ENCODE results near the gene BTF3L4. TPM values are rescaled to one million over a fixed set of nuclear protein-coding genes. Genes with fewer than 3 reads are reported as not detected.
"Not testable (repeated sequence)": the region's sequence is repeated elsewhere in the genome, so short reads cannot be mapped to it uniquely, and the experiment has no call there.

BTF3L4 gene
- total RNA-seq, result 36.0 TPM
- polyA plus RNA-seq, result 10 to 100 TPM; 67.3 to 92.9 (median 75.3) TPM

DNA sequence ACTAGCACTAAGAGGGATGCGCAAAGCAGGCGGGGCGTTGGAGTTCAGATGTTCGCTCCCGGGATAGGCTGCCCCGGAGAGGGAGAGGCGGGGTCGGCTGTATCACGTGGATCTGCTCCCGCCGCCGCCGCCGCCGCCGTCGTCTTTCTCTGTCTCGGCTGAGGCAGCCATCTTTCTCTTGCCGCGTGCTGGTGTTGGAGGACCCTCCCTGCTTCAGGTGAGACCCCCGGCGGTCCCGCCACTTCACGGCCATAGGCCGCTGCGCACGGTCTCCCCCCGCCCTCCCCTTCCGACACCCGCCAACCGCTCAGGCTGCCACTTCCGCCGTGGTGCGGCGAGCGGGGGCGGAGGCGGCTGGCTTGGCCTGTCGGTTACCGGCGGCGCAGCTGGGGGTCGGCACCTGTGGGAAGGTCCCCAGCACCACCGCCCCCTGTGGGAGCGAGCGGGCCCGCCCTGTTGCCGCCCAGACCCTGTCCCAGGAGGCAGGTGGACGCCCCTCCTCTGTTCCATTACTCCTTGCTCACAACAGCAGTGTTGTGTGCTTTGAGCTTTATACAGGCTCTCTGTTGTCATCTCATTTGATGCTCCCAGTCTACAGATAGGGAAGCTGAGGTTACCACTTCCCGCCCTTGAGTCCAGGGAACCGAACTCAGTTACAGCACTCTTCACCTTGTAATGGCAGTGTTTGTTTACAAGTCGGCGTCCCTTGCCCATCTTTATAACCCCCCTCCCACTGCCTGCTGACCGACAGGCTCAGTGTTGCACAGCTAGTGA, at the start of gene BTF3L4:
BTF3L4 (plus strand) TSS at position 133 of the 774 bp plus-strand sequence. CDS start 3,553 bp downstream, outside the sequence.
- Histone ChIP-seq H3K36me3 (ENCODE audit: control insufficient read depth, insufficient read depth, low read length) (peaks cover 16% of the 10 kb centered on the region), H3K27me3 (ENCODE audit: control insufficient read depth, insufficient read depth, low read length) (no peaks in the 10 kb centered on the region), H3K4me3 (ENCODE audit: low read depth, low read length) (peak within 1 kb of the TSS; percentile 100), H3K4me1 (ENCODE audit: control insufficient read depth, insufficient read depth, low read length, poor library complexity, severe bottlenecking) (peaks cover 44% of the 10 kb centered on the region), H3K27ac (ENCODE audit: insufficient read depth, low read length, poor library complexity, severe bottlenecking) (peak within 1 kb of the TSS; percentile 88), H3K9me3 (ENCODE audit: control insufficient read depth in 2 of 2, low read length in 2 of 2) (no peaks in the 10 kb centered on the region)
- H3K27me3 Mint-ChIP-seq, result peaks cover 5% of the 10 kb centered on the region
- peak within 1 kb of the TSS; percentile 91 to 100 (median 98) for H3K4me3 Mint-ChIP-seq
- ATAC-seq (ENCODE audit: low read depth in 2 of 2) (peak; percentile 97), DNase-seq (peak; percentile 92 to 97 (median 92))
- H3K36me3 Mint-ChIP-seq, result peaks cover 8% of the 10 kb centered on the region
- peaks cover 12 to 74% (median 58%) of the 10 kb centered on the region in 4 donors for H3K4me1 Mint-ChIP-seq
- peak within 1 kb of the TSS; percentile 95 to 99 (median 99) for H3K27ac Mint-ChIP-seq
- H3K9me3 Mint-ChIP-seq, result no peaks in the 10 kb centered on the region

DNA sequence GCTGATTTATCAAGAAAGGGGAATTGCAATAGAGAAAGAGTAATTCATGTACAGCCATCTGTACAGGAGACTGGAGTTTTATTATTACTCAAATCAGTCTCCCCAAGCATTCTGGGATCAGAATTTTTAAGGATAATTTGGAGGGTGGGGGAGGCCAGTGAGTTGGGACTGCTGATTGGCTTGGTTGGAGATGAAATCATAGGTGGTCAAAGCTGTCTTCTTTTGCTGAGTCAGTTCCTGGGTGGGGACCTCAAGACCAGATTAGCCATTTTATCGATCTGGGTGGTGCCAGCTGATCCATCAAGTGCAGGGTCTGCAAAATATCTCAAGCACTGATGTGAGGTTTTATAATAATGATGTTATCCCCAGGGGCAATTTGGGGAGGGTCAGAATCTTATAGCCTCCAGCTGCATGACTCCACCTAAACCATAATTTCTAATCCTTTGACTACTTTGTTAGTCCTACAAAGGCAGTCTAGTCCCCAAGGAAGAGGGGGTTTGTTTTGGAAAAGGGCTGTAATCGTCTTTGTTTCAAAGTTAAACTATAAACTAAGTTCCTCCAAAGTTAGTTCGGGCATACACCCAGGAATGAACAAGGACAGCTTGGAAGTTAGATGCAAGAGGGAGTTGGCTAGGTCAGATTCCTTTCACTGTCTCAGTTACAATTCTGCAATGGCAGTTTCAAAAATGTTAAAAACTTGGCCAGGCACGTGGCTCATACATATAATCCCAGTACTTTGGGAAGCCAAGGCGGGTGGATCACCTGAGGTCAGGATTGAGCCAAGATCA, 48.7 kb upstream of the BTF3L4 start:
- Histone ChIP-seq H3K27ac (ENCODE audit: insufficient read depth, low read length, poor library complexity, severe bottlenecking) (no peak overlapping the region), H3K27me3 (ENCODE audit: control insufficient read depth, insufficient read depth, low read length) (peaks cover 5% of the 10 kb centered on the region), H3K9me3 (ENCODE audit: control insufficient read depth in 2 of 2, low read length in 2 of 2) (no peaks in the 10 kb centered on the region), H3K4me1 (ENCODE audit: control insufficient read depth, insufficient read depth, low read length, poor library complexity, severe bottlenecking) (no peaks in the 10 kb centered on the region), H3K36me3 (ENCODE audit: control insufficient read depth, insufficient read depth, low read length) (no peaks in the 10 kb centered on the region), H3K4me3 (ENCODE audit: low read depth, low read length) (no peak overlapping the region)
- ATAC-seq (ENCODE audit: low read depth in 2 of 2) (no peak), DNase-seq (no peak)
- Mint-ChIP-seq H3K9me3 (no peaks in the 10 kb centered on the region), H3K36me3 (no peaks in the 10 kb centered on the region), H3K4me1 (no peaks in the 10 kb centered on the region), H3K4me3 (no peak overlapping the region), H3K27me3 (peaks cover 46% of the 10 kb centered on the region), H3K27ac (peak overlapping the region in 1 of 3 donors; percentile 43)

DNA sequence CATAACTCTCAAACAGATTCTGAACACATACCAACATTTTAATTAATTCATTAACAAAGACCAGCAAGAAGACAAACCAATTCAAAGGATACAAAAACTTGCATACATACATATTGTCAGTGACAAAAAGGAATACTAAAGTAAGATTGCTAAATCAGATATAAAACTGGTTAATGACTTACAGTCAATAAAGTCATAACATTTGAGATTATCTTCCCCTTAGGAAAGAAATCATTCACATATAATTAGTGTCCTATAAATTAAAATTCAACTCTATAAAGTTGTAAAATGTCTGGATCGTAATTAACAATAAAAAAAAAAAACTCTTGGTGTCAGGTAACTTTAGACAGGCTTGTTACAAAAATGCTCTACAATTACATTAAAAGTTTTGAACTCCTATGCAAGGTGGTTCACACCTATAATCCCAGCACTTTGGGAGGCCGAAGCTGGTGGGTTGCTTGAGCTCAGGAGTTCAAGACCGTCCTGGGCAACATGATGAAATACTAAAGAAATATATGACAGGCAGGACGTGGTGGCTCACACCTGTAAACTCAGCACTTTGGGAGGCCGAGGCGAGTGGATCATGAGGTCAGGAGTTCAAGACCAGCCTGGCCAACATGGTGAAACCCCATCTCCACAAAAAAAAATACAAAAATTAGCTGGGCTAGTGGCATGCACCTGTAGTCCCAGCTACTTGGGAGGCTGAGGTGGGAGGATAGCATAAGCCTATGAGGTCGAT, 47.9 kb upstream of the BTF3L4 start:
- H3K27ac ChIP-seq (ENCODE audit: insufficient read depth, low read length, poor library complexity, severe bottlenecking), result no peak overlapping the region
- Mint-ChIP-seq H3K4me1 (no peaks in the 10 kb centered on the region), H3K27me3 (peaks cover 46% of the 10 kb centered on the region), H3K27ac (no peak overlapping the region), H3K4me3 (no peak overlapping the region), H3K9me3 (no peaks in the 10 kb centered on the region), H3K36me3 (no peaks in the 10 kb centered on the region)
- H3K4me1 ChIP-seq (ENCODE audit: control insufficient read depth, insufficient read depth, low read length, poor library complexity, severe bottlenecking), result no peaks in the 10 kb centered on the region
- no peaks in the 10 kb centered on the region for H3K36me3 ChIP-seq (ENCODE audit: control insufficient read depth, insufficient read depth, low read length)
- H3K9me3 ChIP-seq (ENCODE audit: control insufficient read depth in 2 of 2, low read length in 2 of 2), result no peaks in the 10 kb centered on the region
- no peak for DNase-seq
- no peak for ATAC-seq (ENCODE audit: low read depth in 2 of 2)
- no peak overlapping the region for H3K4me3 ChIP-seq (ENCODE audit: low read depth, low read length)
- H3K27me3 ChIP-seq (ENCODE audit: control insufficient read depth, insufficient read depth, low read length), result peaks cover 5% of the 10 kb centered on the region

DNA sequence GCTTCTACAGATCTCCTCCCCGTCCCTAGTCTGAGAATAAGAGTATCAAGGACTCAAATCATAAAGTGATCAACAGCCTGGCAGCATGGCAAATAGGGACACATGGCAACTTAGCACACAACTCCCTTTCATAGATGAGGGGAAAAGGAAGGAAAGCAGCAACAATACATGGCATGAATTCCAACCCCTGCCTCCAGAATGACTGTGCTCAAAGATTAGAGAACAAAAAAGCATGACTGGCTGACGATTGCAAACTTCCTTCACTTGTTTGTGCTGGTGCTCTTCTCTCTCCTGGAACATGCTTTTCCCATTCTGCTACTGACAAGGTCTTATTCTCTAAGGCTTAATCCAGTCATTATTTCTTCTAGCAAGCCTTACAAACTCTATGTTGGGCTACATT, 34.0 kb upstream of the BTF3L4 start:
- Histone ChIP-seq H3K27me3 (ENCODE audit: control insufficient read depth, insufficient read depth, low read length) (no peaks in the 10 kb centered on the region), H3K4me3 (ENCODE audit: low read depth, low read length) (no peak overlapping the region), H3K9me3 (ENCODE audit: control insufficient read depth in 2 of 2, low read length in 2 of 2) (no peaks in the 10 kb centered on the region), H3K36me3 (ENCODE audit: control insufficient read depth, insufficient read depth, low read length) (peaks cover 49% of the 10 kb centered on the region), H3K27ac (ENCODE audit: insufficient read depth, low read length, poor library complexity, severe bottlenecking) (no peak overlapping the region), H3K4me1 (ENCODE audit: control insufficient read depth, insufficient read depth, low read length, poor library complexity, severe bottlenecking) (no peaks in the 10 kb centered on the region)
- Mint-ChIP-seq H3K27me3 (no peaks in the 10 kb centered on the region), H3K4me3 (no peak overlapping the region), H3K36me3 (peaks cover 40% of the 10 kb centered on the region), H3K9me3 (peaks cover 0 to 5% (median 0%) of the 10 kb centered on the region in 7 donors), H3K4me1 (peaks cover 0 to 12% (median 2%) of the 10 kb centered on the region in 4 donors), H3K27ac (no peak overlapping the region)
- ATAC-seq (ENCODE audit: low read depth in 2 of 2), result no peak
- no peak for DNase-seq

- no peak overlapping the region for H3K27ac ChIP-seq (ENCODE audit: insufficient read depth, low read length, poor library complexity, severe bottlenecking)
- DNase-seq (no peak), ATAC-seq (ENCODE audit: low read depth in 2 of 2) (no peak)
- no peaks in the 10 kb centered on the region for H3K27me3 ChIP-seq (ENCODE audit: control insufficient read depth, insufficient read depth, low read length)
- no peak overlapping the region for H3K4me3 ChIP-seq (ENCODE audit: low read depth, low read length)
- Mint-ChIP-seq H3K27me3 (no peaks in the 10 kb centered on the region), H3K36me3 (peaks cover 37% of the 10 kb centered on the region), H3K4me3 (no peak overlapping the region), H3K4me1 (peaks cover 17 to 29% (median 19%) of the 10 kb centered on the region in 4 donors), H3K9me3 (peaks cover 0 to 3% (median 0%) of the 10 kb centered on the region in 7 donors), H3K27ac (no peak overlapping the region)
- peaks cover 12% of the 10 kb centered on the region for H3K4me1 ChIP-seq (ENCODE audit: control insufficient read depth, insufficient read depth, low read length, poor library complexity, severe bottlenecking)
- H3K9me3 ChIP-seq (ENCODE audit: control insufficient read depth in 2 of 2, low read length in 2 of 2), result no peaks in the 10 kb centered on the region
- peaks cover 45% of the 10 kb centered on the region for H3K36me3 ChIP-seq (ENCODE audit: control insufficient read depth, insufficient read depth, low read length)
These were observed 29.8 kb upstream of the BTF3L4 start for GRCh38 chr1:52026278-52026677.

DNA sequence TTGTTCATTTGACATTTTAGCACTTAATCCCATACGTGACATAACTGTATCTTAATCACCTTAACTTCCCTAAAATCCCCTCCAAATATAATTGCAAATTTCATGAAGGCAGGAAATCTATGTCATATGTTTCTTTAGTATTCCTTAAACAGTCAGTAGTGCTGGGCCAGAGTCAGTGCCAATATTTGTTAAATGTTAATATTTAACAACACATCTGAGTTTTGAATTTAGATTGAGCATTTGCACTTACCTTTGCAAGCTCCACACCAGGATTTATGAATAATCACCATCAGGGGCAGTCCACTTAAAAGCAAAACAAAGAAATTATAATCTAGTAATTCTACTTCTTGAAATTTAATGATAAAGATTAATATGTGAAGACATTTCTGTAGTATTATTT, 27.8 kb upstream of the BTF3L4 start:
- peaks cover 31% of the 10 kb centered on the region for H3K36me3 ChIP-seq (ENCODE audit: control insufficient read depth, insufficient read depth, low read length)
- peaks cover 32% of the 10 kb centered on the region for H3K36me3 Mint-ChIP-seq

DNA sequence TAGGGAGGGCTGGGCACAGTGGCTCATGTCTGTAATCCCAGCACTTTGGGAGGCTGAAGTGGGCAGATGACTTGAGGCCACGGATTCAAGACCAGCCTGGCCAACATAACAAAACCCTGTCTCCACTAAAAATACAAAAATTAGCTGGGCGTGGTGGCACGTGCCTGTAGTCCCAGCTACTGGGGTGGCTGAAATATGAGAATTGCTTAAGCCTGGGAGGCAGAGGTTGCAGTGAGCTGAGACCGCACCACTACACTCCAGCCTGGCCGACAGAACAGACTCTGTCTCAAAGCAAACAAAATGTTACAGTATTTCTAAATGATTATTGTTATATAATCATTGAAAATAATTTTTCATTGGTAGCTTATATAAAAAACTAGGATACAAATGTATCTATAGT, 27.3 kb upstream of the BTF3L4 start:
- peaks cover 34 to 41% (median 37%) of the 10 kb centered on the region in 4 donors for H3K4me1 Mint-ChIP-seq
- not testable (repeated sequence) for H3K9me3 ChIP-seq (ENCODE audit: control insufficient read depth in 2 of 2, low read length in 2 of 2); H3K4me3 ChIP-seq (ENCODE audit: low read depth, low read length); H3K27me3 Mint-ChIP-seq; H3K27ac ChIP-seq (ENCODE audit: insufficient read depth, low read length, poor library complexity, severe bottlenecking); H3K27me3 ChIP-seq (ENCODE audit: control insufficient read depth, insufficient read depth, low read length); H3K27ac Mint-ChIP-seq; ATAC-seq (ENCODE audit: low read depth in 2 of 2); H3K4me3 Mint-ChIP-seq; H3K9me3 Mint-ChIP-seq; DNase-seq
- H3K36me3 ChIP-seq (ENCODE audit: control insufficient read depth, insufficient read depth, low read length), result peaks cover 25% of the 10 kb centered on the region
- H3K4me1 ChIP-seq (ENCODE audit: control insufficient read depth, insufficient read depth, low read length, poor library complexity, severe bottlenecking), result peaks cover 31% of the 10 kb centered on the region
- H3K36me3 Mint-ChIP-seq, result peaks cover 27% of the 10 kb centered on the region

More for the DNA sequence above, 27.8 kb upstream of the BTF3L4 start:
- ATAC-seq (ENCODE audit: low read depth in 2 of 2) (no peak), DNase-seq (no peak)
- no peak overlapping the region for H3K27ac ChIP-seq (ENCODE audit: insufficient read depth, low read length, poor library complexity, severe bottlenecking)
- H3K4me3 Mint-ChIP-seq, result no peak overlapping the region
- peaks cover 32 to 37% (median 33%) of the 10 kb centered on the region in 4 donors for H3K4me1 Mint-ChIP-seq
- no peak overlapping the region for H3K4me3 ChIP-seq (ENCODE audit: low read depth, low read length)
- peaks cover 0 to 3% (median 0%) of the 10 kb centered on the region in 7 donors for H3K9me3 Mint-ChIP-seq
- H3K27me3 Mint-ChIP-seq, result no peaks in the 10 kb centered on the region
- no peak overlapping the region for H3K27ac Mint-ChIP-seq
- peaks cover 28% of the 10 kb centered on the region for H3K4me1 ChIP-seq (ENCODE audit: control insufficient read depth, insufficient read depth, low read length, poor library complexity, severe bottlenecking)
- H3K9me3 ChIP-seq (ENCODE audit: control insufficient read depth in 2 of 2, low read length in 2 of 2), result no peaks in the 10 kb centered on the region
- no peaks in the 10 kb centered on the region for H3K27me3 ChIP-seq (ENCODE audit: control insufficient read depth, insufficient read depth, low read length)
